Stimulated activated CD4-positive, alpha-beta T cell treated with anti-CD3 and anti-CD28 coated beads, Interleukin-1b, Interleukin-23, amount 100 ng/mL, for 48 hours (primary cell): Measurements from ENCODE around the gene NR1D2.
"Not testable (repeated sequence)": the region's sequence is repeated elsewhere in the genome, so short reads cannot be mapped to it uniquely, and the experiment has no call there.

Experiments used
- DNase-seq: peaks from one replicate; pipeline ENCODE4 v3.0.0-alpha.2; 2020

Gene NR1D2

DNA sequence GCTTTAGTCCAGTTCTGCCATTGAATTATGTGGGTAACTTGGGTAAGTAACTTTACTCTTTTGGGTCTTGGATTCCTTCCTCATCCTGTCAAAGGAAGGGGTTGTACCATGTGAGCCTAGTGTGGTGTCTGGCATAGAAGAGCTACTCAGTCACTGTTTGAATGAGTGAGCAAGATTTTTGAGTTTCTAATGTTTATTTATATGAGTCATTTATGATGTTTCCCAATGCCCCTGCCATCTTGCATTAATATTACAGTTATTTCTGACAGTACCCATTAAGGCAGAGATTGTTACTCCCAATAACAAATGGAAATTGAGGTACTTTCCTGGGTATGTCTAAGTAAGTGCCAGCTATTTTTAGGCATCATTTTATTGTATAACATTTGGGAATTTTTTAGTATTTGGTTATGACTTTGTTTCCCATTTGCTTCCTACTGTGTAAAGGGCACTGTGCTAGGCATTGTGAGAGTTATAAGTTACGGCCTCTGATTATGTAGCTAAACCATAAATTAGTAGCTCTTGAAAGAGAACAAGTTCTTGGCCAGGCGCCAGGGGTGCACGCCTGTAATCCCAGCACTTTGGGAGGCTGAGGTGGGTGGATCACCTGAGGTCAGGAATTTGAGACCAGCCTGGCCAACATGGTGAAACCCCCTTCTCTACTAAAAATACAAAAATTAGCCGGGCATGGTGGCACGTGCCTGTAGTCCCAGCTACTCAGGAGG lies 23.5 kb downstream of the NR1D2 start:
- no peak for DNase-seq

DNA sequence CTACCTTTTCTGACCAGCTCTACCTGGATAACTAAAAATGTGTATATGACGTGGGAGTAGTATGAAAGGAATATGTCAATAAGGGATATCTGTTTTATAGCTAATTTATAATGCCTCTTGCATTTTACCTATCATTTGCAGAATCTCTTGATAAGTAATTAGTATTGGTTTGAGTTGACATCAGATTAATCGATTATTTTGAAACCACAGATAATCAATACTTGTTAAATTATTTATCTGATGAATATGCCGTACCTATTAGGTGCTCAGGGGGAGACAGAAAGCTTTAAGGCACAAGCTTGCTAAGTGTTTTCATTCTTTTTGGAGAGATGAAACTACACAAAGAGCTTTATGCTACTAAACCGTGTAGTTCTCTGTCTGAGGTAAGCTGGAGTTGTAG lies 24.3 kb downstream of the NR1D2 start:
- no peak for DNase-seq

DNA sequence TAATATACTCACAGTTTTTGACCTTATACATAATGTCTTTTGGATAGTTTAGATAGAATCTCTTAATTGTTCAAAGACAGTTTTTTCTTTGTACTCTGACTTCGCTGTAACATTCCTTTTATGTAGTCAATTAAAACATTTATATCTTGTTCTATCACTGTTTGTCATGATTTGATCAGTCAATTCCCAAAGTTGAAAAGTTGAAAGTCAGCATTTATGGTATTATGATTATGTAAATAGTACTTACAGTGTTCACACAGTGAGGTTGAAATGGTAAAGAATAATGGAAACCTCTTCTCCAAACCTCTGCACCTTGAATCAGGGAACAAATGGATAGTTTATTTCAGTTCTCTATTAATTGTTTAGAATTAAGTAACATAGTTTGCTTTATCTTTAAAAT lies 26.6 kb downstream of the NR1D2 start:
- no peak for DNase-seq

DNA sequence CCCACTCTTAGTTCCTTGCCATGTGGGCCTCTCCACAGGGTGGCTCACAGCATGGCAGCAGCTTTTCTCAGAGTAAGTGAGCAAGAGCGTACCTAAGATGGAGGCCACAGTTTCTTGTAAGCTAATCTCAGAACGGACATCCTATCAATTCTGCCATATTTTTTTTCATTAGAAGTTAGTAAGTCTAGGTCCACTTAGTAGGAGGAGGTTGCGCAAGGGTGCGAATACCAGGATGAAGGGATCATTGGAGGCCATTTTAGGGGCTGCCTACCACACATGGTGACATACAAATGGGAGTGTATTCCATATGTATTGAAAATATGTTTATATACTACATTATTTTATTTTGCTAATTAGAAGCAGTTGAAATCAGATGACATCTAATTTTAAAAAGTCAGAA lies 31.5 kb downstream of the NR1D2 start:
- DNase-seq: no peak

DNA sequence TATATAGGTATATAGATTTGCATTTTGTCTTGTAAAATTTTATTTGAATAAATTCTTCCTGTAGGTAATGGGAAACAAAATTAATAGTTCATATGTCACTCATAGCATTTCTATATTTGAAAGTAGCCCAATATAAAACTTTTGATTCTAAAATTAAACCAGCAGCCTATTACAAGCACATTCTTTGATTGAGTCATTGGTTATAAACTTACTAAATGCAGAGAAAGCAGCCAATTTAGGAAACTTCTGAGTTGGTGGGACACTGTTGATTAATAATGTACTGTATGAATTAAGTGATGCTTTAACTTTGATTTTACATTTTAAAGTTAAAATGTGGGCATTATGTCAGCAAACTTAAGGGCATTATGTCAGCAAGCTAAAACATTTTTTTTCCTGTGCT lies 34.5 kb downstream of the NR1D2 start:
- DNase-seq: no peak

DNA sequence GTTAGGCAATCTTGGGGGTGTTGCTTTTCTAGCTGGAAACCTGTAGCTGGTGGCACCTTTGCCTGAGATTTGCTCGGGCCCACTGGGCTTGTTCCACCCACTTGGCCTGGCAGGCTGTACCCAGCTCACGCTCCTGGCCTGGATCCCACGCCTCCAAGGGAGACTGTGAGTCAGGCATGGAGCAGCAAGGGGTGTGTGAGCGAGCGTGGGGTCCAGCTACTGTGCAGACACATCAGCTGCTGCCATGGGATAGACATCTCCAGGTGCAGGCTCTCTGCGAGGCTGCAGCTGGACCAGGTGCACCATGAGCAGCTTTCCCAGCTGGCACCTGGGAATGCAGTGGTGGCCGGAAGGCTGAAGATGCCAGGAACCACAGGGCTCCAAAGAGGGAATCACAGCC lies 36.0 kb downstream of the NR1D2 start:
- no peak for DNase-seq

DNA sequence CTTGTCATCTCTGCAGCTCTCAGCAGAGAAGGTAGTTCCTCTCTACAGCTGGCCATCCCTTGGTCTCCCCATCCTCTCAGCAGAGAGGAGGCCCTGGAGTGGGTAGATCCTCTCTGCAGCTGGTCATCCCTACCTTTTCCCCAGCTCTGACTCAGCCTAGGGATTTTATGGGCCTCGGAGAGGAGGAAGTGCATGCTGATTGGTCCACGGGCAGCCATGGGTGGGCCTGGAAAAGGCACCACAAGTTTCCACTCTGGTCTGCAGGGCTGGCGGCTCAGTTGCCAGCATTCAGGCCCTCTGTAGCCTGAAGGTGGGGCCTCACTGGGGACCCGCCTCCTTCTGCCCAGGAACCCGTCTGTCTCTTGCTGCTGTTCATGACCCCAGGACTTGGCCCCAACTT lies 36.9 kb downstream of the NR1D2 start:
- no peak for DNase-seq

DNA sequence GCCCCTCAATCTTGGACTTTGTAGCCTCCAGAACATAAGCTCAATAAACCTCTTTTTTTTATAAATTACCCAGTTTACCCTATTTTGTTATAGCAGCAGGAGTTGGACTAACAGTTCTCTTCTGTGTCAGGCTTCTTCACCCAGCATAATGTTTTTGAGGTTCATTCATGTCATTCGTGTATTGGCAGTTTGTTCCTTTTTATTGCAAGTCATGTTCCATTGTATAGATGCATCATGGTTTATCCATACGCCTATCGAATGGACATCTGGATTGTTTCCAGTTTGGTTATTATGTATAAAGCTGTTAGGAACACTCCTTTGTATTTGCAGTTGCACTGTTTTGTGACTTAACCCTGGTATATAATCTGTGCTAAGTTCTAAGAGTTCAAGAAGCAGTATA lies 39.8 kb downstream of the NR1D2 start:
- DNase-seq: no peak

DNA sequence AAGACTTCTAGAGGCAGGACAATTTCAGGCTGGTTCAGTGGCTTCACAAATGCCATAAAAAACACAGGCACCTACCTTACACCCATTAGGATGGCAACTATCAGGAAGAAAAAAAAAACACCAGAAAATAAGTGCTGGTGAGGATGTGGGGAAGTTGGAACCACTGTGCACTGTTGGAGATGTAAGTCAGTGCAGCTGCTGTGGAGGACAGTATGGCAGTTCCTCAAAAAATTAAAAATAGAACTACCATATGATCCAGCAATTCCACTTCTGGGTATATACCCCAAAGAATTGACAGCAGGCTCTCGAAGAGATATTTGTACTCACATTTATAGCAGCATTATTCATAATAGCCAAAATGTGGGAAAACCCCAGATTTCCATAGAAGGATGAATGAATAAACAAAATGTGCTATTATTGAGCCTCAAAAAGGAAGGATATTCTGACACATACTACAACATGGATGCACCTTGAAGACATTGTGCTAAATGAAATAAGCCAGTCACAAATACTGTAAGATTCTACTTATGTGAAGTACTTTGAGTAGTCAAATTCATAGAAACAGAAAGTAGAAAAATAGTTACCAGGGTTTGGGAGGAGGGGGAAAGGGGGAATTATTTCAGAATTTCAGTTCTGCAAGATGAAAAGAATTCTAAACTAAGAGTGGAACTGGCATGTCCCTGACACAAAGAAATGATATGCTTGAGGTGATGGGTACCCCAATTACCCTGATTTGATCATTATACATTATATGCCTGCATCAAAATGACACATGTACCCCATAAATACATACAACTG lies 40.9 kb downstream of the NR1D2 start:
- DNase-seq: no peak

DNA sequence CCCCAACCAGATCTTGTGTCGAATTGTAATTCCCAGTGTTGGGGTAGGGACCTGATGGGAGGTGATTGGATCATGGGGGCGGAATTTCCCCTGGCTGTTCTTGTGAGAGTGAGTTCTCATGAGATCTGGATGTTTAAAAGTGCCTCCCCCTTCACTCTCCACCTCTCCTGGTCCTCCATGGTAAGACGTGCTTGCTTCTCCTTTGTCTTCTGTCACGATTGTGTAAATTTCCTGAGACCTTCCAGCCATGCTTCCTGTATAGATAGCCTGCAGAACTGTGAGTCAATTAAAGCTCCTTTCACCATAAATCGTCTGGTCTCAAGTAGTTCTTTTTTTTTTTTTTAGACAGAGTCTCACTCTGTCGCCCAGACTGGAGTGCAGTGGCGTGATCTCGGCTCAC lies 42.3 kb downstream of the NR1D2 start:
- no peak for DNase-seq

DNA sequence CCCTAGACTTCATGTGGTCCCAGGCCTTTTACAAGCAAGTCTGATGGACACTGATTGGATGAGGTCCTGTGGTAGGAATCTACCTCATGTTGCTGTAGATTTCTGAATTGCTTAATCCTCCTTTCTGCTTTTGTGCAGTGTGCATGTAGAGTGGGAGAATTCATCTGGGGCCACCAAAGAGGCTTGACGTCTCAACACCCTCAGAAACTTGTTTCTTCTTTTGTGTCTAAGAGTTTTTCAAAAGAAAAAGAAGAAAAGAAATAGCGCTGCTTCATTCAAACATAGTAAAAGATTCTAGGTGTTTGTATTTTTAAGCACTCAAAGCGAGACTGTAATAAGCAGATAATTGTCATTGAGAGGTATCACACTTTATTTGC lies 46.2 kb downstream of the NR1D2 start:
- DNase-seq: no peak

DNA sequence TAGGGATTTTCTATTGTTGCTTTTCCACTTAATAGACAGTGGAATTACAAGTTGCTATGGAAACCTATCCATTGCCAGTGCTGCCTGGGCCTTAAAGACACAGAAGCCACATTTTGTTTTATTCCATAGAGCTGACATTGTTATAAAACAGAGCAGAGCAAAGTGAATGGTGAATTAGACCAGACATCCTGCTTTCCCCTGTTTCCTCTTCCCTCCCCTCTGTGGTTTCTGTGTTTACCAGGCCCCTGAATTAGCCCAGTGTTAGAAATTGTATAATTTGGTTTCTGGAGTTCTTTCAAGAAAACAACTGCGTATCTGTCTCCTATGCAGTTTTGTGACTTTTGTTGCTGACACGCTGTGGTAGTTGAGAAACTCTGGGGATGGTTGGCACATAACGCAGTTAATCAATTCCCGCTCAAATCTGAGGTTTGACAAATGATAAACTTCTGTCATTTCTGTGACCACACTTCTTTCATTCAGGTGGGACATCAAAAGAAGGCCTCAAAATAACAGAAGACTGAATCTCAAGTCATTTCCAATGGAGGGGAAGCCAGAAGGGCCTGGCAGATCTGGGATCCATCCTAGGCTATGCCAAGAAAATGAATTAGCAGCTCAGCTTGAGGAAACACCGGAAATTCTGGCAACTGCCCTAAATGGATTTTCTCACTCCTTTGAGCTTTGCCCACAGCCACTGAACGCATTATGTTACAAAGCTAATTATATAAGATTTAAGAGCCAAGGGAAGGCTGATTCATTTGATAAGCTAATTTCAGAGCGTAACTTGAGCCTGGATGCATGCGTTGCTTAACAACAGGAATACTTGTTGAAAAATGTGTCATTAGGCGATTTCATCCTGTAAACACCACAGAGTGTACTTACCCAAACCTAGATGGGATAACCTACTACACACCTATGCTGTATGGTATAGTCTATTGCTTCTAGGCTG lies 46.9 kb downstream of the NR1D2 start:
- DNase-seq: no peak

DNA sequence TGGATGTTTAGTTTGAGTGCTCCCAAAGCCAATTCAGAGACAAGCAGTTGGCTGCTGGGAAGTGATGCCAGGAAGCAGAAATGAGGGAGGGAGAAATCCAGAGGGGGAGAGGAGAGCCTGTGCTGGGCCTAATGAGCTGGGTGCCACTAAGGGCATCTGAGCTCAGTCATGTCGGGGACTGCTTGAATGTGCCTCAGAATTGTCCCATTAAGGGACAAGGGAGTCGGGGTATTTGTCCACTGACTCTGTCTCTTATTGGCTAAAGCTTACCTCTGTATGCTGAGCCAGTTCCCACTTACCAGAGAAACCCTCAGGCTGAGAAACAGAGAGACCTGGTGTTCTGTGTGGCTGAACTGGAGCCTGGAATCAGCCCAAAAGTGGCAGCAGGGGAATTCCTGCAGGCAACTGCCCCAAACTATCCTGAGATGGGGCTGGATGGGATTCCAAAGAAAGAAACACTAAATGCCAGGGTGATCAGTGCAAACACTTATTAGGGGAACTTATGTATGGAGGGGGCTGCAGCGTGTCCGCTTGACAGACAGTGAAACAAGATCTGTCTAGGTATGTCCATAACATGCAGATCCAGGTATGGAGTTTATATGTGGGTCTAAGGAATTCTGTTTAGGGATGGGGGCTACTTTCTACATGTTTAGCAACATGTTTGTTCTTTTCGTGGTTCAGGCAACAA lies 48.6 kb downstream of the NR1D2 start:
- DNase-seq: no peak

DNA sequence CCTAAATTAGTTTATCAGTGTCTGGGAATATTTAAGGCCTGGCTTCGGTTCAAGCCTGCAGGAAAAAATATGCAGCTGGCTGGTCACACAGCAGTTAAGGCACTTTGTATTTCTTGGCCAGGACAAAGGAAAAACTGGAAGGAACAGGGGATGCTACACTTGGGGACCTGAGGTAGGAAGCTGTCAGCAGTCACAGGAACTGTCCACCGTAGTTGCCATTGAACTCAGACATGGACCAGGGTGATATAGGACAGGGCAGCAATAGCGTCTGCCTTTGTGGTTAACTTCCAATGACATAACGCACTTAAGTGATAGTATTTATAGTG lies 49.1 kb downstream of the NR1D2 start:
- no peak for DNase-seq

DNA sequence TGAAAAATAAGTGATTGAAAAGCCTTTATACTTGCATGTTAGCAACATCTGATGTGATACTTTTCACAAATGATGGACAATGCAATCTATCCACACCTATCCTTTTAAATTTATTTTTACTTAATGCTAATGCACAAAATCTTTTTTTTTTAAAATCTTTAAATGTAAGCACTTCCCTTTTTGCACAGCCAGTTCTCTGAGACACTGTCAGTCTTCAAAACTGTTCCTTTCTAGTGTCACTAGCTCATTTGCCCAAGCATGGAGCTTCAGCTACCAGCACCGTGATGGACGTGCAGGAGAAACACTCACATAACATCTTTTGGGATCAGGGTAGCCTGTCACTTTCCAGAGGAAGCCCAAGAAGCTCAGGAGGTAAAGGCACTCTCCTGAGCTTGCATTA lies 50.1 kb downstream of the NR1D2 start:
- no peak for DNase-seq

DNA sequence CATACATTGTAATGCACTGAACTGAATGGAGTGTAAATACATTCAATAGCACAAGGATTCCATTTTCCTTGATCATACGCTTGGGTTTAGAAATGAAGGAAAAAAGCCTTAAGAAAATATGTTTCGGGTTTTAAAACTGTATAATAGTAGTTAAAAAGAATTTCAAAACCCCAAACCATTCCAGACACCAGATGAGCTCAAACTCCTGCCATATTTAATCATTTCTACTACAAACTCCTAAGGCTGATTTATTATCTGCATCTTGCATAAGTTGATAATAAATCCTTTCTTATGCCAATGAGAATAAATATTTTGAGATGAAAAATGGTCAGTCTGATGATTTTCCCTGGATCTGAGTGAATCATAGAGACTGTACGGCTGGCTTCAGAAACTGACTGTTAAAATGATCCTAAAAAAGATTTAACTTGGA lies 51.0 kb downstream of the NR1D2 start:
- DNase-seq: no peak

DNA sequence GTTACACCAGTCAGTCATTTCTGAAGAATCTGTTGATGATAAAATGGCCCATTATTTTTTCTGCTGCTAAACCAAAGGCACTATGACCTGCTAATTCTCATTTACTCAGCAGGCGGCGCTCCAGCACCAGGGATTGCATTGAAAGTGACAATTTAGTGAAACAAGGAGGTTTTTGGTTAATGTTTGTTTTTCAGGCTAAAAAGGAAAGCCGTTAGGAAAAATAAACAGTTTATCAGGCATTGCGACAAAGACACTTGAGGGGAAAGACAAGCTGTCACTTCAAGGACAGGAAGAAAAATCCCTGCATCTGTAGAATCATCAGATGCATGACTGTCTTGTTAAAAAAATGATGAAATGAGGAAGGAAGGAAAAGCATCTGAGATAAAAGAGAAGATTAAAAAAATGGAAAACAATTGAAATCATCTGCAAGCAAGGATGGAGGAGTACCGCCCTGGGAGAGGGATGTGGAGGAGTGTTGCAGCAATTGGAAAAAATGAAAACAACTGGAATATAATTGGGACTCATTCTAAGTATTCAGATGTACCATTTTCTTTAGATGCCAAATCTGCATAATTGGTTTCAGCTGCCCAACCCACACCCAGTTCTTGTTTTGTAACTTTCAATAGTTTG lies 54.0 kb downstream of the NR1D2 start:
- peak; percentile 70 for DNase-seq

DNA sequence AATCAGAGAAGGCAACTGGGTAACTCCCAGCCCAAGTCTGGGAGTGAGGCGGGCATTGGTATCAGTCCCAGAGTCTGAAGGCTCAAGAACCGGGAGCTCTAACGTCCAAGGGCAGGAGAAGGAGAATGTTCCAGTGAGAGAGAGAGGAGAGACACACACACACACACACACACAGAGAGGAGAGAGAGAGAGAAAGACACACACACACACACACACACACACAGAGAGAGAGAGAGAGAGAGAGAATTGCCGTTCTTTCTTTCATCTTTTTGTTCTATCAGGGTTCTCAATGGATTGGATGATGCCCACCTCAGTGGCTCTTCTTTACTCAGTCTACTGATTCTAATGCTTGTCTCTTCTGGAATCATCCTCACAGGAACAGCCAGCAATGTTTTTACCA lies 57.0 kb downstream of the NR1D2 start:
- no peak for DNase-seq

DNA sequence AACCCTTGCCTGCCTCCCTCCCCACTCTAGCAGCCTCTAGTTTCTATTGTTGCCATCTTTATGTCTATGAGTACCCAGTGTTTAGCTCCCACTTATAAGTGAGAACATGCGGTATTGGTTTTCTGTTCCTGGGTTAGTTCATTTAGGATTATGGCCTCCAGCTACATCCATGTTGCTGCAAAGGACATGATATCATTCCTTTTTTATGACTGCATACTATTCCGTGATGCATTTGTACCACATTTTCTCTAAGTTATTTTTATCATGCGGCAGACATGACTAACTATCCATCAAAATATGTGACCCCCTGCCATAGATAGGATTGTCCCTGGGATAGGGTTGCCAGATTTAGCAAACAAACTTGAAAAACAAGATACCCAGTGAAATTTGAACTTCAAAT lies 58.4 kb downstream of the NR1D2 start:
- DNase-seq: no peak

DNA sequence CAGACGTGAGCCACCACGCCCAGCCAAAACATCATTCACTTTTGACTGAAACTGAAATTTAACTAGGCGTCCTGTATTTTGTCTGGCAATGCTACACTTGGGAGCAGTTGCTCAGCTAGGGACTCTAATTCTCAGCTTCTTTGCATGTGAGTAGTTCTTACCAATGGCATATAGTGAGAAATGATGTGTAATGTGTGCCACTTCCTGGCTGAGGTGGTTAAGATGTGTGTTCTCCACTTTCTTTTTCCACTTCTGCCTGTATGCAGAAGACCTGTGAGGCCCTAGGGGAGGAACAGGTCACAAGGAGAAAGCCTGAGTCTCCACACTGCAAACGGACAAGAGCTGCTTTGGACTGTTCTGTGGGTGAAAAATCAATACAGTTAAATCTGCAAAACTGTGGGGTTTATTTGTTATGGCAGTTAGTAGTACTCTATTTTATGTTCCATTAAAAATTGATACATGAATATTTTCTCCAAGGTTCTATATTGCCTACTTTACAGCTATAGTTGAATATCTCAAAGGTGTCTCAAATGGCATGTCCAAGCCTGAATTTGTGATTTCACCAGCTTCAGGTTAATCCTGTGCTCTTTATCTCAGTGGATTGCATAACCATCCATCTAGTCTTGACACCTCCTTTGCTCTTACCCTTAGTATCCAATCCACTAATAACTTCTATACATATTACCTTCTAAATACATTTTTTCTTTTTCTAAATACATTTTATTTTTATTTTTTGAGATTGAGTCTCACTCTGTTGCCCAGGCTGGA lies 59.3 kb downstream of the NR1D2 start:
- peak; percentile 38 for DNase-seq

DNA sequence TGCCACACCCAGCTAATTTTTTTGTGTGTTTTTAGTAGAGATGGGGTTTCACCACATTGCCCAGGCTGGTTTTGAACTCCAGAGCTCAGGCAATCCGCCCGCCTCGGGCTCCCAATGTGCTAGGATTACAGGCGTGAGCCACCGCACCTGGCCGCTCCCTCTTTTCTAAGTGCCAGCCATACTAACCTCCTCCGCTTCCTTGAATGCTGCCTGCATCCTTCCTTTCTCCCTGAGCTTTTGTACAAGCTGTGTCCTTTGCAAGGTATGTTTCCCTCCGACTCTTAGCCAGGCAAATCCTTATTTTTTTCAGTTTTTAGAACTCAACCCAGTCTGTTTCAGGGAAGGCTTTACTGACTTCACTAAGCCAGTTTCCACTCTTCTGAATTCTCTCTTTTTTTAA lies 60.6 kb downstream of the NR1D2 start:
- no peak for DNase-seq

DNA sequence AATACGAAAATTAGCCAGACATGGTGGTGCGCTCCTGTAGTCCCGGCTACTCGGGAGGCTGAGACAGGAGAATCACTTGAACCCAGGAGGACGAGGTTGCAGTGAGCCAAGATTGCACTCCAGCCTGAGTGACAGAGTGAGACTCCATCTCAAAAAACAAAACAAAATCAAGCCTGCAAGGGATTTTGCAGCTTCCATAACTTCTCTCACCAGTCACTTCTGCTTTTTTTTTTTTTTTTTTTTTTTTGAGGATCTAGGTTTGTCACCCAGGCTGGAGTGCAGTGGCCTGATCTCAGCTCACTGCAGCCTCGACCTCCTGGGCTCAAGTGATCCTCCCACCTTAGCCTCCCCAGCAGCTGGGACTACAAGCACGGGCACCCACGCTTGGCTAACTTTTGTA lies 65.7 kb downstream of the NR1D2 start:
- DNase-seq: not testable (repeated sequence)
